Upper lobe of left lung (tissue), 6 donors: ENCODE results near the gene CYTH3. TPM values are rescaled to one million over a fixed set of nuclear protein-coding genes. Genes with fewer than 3 reads are reported as not detected.
A peak's percentile ranks its signal among the peaks of the same experiment; 100 is the strongest.

Source experiments
- ATAC-seq, 2 donors: fragments of 200-7000 bp; cut with Tn5 transposase; one replicate each; pipeline ENCODE4 v1.9.1; 2022; ENCODE audit warnings: mild to moderate bottlenecking in 2 of 2, moderate library complexity in 2 of 2; ENCODE audit not compliant: low FRiP score in 2 of 2
- DNase-seq, 2 donors: peaks; one replicate each; pipeline ENCODE4 v3.0.0-alpha.2; 2019 to 2020
- H3K27ac ChIP-seq, 4 donors: fragments of 200-600 bp; sonication (generic); one replicate each; pipeline ENCODE4 v1.5.1; 2016 to 2019
- H3K27me3 ChIP-seq, 4 donors: fragments of 200-600 bp; sonication (generic); one replicate each; pipeline ENCODE4 v1.5.1; 2017 to 2019
- H3K36me3 ChIP-seq, 4 donors: fragments of 200-600 bp; sonication (generic); one replicate each; pipeline ENCODE4 v1.5.1; 2016 to 2019
- H3K4me1 ChIP-seq, 4 donors: fragments of 200-600 bp; sonication (generic); one replicate each; pipeline ENCODE4 v1.5.1; 2018 to 2019
- H3K4me3 ChIP-seq, 4 donors: fragments of 200-600 bp; sonication (generic); one replicate each; pipeline ENCODE4 v1.5.1; 2017 to 2019; ENCODE audit warnings: mild to moderate bottlenecking in 2 of 4, moderate library complexity in 1 of 4
- H3K9me3 ChIP-seq, 4 donors: fragments of 200-600 bp; sonication (generic); one replicate each; pipeline ENCODE4 v1.5.1; 2018 to 2019
- EP300 ChIP-seq, 4 donors: sonication (generic); formaldehyde crosslinking; IDR thresholded peaks; one replicate each; pipeline ENCODE4 v1.5.1; 2017; ENCODE audit warnings: antibody characterized with exemption in 4 of 4, control low read depth in 2 of 4
- POLR2A ChIP-seq, 4 donors: fragments of 450-650 bp; IDR thresholded peaks; one replicate each; pipeline ENCODE4 v1.5.1; 2016 to 2017; ENCODE audit warnings: antibody characterized with exemption in 4 of 4, mild to moderate bottlenecking in 2 of 4
- POLR2AphosphoS5 ChIP-seq, 2 donors: sonication (generic); formaldehyde crosslinking; IDR thresholded peaks; one replicate each; pipeline ENCODE4 v1.5.1; 2017; ENCODE audit warnings: antibody characterized with exemption in 2 of 2
- WGBS, 2 donors: methylation state at CpG; one replicate each; pipeline ENCODE4 v1.1.5; 2017 to 2018; 5-methylcytosine and 5-hydroxymethylcytosine counted together
- total RNA-seq, 6 donors: library from RNA; depleted of rRNA in 4 of 6; stranded (reverse); fragments of >200 nt in 4 of 6; gene quantifications; one replicate each; pipeline versions ENCODE4 v1.1.0 to v1.2.1, GENCODE V29; 2016 to 2021
- TF ChIP-seq, protein P1 (sequence below), 6 experiments: fragments of 450-650 bp in 4 of 6; fragments of 200-600 bp in 2 of 6; sonication (generic) in 2 of 6; IDR thresholded peaks; one replicate each; pipeline ENCODE4 v1.5.1; 2016 to 2019; ENCODE audit warnings: antibody characterized with exemption in 6 of 6
- donor health status: DM: no; HTN: no; CAD: no; lungs with moderate emphysema.
- donor health status: DM: no; HTN: yes; CAD: no; lungs with severe emphysema.

Gene CYTH3
- total RNA-seq, 6 donors from 2014 or later, result 24.2 to 76.5 (median 32.9) TPM

DNA sequence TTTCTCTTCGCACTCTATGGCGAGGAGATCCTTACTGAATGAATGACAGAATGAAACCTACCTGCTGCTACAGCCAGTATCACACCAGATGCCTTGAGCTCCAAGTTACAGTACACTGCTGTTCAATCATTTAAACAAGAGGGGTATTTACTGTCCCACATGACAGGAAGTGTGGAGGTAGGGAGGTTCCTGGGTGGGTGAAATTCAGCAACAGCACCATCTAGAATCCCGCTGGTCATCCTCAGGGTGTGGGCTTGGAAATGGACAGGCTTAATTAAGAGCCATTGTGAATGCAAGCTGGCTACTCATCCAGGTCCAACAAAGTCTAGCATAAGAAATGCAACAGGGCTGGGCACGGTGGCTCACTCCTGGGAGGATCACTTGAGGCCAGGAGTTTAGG, 14.7 kb downstream of the CYTH3 start:
- Histone ChIP-seq H3K27me3 (no peaks in the 10 kb centered on the region), H3K4me1 (peaks cover 17 to 48% (median 28%) of the 10 kb centered on the region in 4 donors), H3K27ac (peak overlapping the region in 2 of 4 donors; percentile 7 to 27), H3K9me3 (no peaks in the 10 kb centered on the region), H3K4me3 (no peak overlapping the region), H3K36me3 (no peaks in the 10 kb centered on the region)
- ATAC-seq (no peak), DNase-seq (no peak)
- TF ChIP-seq EP300 (IDR thresholded peaks at IDR 0.05) (no peak), POLR2A (IDR thresholded peaks at IDR 0.05) (no peak), POLR2AphosphoS5 (IDR thresholded peaks at IDR 0.05) (no peak)
- TF ChIP-seq, protein P1, sequence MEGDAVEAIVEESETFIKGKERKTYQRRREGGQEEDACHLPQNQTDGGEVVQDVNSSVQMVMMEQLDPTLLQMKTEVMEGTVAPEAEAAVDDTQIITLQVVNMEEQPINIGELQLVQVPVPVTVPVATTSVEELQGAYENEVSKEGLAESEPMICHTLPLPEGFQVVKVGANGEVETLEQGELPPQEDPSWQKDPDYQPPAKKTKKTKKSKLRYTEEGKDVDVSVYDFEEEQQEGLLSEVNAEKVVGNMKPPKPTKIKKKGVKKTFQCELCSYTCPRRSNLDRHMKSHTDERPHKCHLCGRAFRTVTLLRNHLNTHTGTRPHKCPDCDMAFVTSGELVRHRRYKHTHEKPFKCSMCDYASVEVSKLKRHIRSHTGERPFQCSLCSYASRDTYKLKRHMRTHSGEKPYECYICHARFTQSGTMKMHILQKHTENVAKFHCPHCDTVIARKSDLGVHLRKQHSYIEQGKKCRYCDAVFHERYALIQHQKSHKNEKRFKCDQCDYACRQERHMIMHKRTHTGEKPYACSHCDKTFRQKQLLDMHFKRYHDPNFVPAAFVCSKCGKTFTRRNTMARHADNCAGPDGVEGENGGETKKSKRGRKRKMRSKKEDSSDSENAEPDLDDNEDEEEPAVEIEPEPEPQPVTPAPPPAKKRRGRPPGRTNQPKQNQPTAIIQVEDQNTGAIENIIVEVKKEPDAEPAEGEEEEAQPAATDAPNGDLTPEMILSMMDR (IDR thresholded peaks at IDR 0.05), result no peak
- 94 to 95% methylated on average over 4 of the region's 4 CpGs for WGBS, 2 donors

DNA sequence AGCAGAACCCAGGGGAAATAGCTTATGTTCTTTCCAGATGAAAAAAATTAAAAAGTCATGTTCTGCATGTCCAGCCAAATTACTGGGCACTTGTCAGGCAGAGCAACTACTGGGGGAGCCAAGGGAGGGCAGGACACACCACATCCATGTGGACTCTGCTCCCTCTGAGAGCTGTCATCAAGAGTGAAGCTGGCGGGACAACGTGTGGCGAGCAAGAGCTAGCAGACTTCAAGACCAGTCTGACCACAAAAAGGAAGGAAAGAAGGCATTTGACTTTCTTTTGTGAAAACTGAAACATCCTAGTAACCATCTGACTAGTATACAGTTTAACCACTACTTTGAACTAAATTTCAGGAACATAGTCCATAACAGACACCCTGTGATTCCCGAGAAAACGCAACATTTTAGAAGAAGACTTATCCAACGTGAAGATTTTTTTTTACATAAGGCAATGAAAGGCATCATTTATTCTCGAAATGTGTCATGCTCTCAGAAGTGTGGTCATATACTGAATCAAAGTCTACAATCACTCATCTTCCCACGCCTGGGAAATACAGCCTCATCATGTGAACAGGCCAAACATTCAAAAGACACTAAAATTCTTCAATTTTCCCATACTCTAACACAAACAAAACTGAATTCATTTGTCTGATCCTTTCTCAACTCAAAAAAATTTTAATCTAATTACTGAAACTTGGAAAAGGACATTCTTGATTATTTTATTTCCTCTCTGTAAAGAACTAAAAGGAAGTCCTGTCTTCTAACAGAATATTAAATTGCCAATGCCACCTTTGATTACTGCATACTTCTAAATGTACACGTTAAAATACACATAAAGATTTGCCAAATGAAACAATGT, 15.5 kb downstream of the CYTH3 start:
- peak; percentile 71 to 73 for ATAC-seq
- WGBS, 2 donors, result 45 to 59% methylated on average over 9 of the region's 9 CpGs
- no peaks in the 10 kb centered on the region for H3K9me3 ChIP-seq
- peaks cover 24 to 55% (median 29%) of the 10 kb centered on the region in 4 donors for H3K4me1 ChIP-seq
- DNase-seq, result no peak
- H3K36me3 ChIP-seq, result no peaks in the 10 kb centered on the region
- peak overlapping the region in 2 of 4 donors; percentile 2 to 27 for H3K27ac ChIP-seq
- H3K4me3 ChIP-seq, result no peak overlapping the region
- no peaks in the 10 kb centered on the region for H3K27me3 ChIP-seq
- no peak for TF ChIP-seq POLR2A (IDR thresholded peaks at IDR 0.05)
- no peak for TF ChIP-seq EP300 (IDR thresholded peaks at IDR 0.05)
- no peak for TF ChIP-seq POLR2AphosphoS5 (IDR thresholded peaks at IDR 0.05)
- TF ChIP-seq, protein P1 (IDR thresholded peaks at IDR 0.05), result no peak

DNA sequence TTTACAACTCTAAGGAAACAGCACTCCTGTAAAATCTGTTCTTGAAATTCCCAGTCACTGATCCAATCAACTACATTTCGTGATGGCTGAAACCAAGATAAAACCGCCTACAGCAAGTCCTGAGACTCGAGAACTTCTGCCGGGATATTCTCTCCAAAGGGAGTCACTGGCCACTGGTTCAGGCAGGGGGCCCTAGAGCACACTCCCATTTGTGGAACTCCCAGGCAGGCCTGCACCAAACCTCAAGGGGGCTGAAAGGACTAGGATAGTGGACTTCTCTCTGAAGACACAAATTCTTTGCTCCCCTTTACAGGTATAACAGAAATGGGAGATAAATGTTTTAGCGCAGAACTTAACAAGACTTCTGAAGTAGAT, 16.3 kb downstream of the CYTH3 start:
- ATAC-seq, result no peak
- no peak overlapping the region for H3K4me3 ChIP-seq
- no peak for DNase-seq
- peaks cover 25 to 58% (median 30%) of the 10 kb centered on the region in 4 donors for H3K4me1 ChIP-seq
- H3K27ac ChIP-seq, result peak overlapping the region in 1 of 4 donors; percentile 2
- no peaks in the 10 kb centered on the region for H3K27me3 ChIP-seq
- 78 to 89% methylated on average over 3 to 5 of the region's 5 CpGs for WGBS, 2 donors
- H3K36me3 ChIP-seq, result no peaks in the 10 kb centered on the region
- H3K9me3 ChIP-seq, result no peaks in the 10 kb centered on the region
- TF ChIP-seq, protein P1 (IDR thresholded peaks at IDR 0.05), result no peak
- no peak for TF ChIP-seq POLR2AphosphoS5 (IDR thresholded peaks at IDR 0.05)
- TF ChIP-seq POLR2A (IDR thresholded peaks at IDR 0.05), result no peak
- no peak for TF ChIP-seq EP300 (IDR thresholded peaks at IDR 0.05)

DNA sequence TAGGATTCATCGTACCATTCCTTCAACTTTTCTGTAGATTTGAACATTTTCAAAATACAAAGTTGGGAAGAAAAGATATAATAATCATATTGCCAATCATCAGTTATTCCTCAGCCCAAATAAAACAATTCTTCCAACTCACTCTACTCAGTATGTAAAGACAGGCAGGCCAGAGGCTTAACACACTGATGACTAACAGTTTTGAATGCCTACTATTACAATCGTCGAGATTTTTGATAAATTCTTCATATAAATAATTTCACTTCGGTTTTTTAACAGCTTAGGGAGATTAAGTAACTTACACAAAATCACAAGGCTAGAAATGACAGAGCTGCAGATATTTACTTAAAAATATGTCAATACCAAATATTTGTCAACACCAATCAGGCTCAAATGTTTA, 17.6 kb downstream of the CYTH3 start:
- Histone ChIP-seq H3K27me3 (no peaks in the 10 kb centered on the region), H3K4me3 (no peak overlapping the region), H3K27ac (no peak overlapping the region), H3K9me3 (no peaks in the 10 kb centered on the region), H3K4me1 (peaks cover 21 to 50% (median 24%) of the 10 kb centered on the region in 4 donors), H3K36me3 (no peaks in the 10 kb centered on the region)
- WGBS, 2 donors, result 82 to 85% methylated on average over 4 of the region's 4 CpGs
- ATAC-seq (no peak), DNase-seq (no peak)
- no peak for TF ChIP-seq POLR2AphosphoS5 (IDR thresholded peaks at IDR 0.05)
- TF ChIP-seq, protein P1 (IDR thresholded peaks at IDR 0.05), result no peak
- TF ChIP-seq EP300 (IDR thresholded peaks at IDR 0.05), result no peak
- TF ChIP-seq POLR2A (IDR thresholded peaks at IDR 0.05), result no peak
